AML-193 (cell line): ENCODE measurements around the gene SIRT4.
A peak's percentile ranks its signal among the peaks of the same experiment; 100 is the strongest.

Experiments used
- DNase-seq, 2 experiments: peaks; one replicate each; lab custom pipeline; 2025; lab: John Stamatoyannopoulos, UW

The SIRT4 gene

GRCh38 chr12:120278137-120279069, 23.7 kb upstream of the SIRT4 start:
- DNase-seq: no peak

DNA sequence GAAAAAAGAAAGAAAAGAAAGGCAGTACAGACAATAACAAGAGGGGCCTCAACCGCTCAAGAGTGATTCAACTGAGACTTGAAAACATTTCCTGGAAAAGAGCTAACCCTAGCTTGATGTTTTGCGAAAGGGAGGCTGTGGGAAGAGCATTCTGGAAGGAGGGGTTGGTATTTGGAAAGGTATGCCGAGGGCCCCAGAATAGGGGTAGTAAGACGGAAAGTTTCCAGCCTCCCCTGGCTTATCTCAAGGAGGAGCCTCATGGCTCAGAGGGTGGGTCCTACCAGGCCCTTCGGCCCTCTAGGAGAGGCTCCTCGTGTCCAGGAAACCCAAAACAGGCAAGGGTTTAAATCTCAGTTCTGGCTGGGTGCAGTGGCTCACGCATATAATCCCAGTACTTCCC, 18.8 kb upstream of the SIRT4 start:
- DNase-seq: no peak

DNA sequence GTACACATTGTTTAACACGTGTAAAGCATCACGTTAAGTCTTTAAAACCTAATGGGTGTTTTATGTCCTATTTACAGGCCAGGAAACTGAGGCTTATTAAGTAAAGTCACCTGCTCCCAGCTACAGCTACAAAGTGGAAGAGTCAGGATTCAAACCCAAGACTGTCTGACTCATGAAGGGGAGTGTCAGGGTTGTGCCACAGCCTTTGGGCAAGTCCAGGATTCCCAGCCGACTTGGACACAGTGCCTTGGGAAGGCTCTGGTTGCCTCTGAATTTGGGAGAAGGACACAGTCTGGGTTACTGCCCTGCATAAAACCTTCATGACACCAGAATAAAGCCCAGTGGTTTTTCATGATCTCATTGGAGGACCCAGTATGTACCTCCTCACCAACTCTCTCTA, 17.7 kb upstream of the SIRT4 start:
- no peak for DNase-seq

DNA sequence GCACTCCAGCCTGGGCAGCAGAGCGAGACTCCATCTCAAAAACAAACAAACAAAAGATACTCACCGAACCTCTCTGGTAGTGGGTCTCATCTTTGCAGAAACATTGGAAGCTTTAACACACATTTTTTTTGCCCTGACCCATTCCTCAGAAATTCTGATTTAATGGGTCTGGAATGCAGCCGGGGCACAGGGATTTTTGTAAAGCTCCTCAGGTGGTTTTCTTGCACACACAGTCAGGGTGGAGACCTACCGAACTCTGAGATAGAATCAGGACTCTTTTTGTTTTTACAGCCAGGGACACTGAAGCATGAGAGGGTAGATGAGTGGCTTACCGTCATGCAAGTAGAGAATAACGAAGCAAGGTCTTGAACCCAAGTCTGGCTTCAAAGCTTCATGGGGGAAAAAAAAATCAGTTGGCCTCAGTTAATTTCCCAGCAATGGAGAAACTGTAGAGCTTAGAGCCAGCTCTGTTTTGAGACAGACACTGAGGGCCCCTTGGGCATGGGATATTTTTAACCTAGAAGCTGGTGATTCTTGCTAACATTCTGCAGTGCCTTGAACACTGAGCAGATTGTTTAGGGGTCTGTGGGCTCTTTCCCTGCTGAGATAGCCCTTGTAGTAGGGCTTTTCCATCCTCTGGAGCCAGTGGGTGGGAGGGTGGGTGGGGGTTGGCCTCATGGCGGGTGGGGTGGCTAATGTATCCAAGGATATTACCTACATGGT, 15.2 kb upstream of the SIRT4 start:
- no peak for DNase-seq

- DNase-seq: no peak
These were observed 14.6 kb upstream of the SIRT4 start for GRCh38 chr12:120287491-120287890.

- DNase-seq: no peak
These were observed 11.4 kb upstream of the SIRT4 start for GRCh38 chr12:120290609-120291305.

- no peak for DNase-seq
These were observed 9.8 kb upstream of the SIRT4 start for GRCh38 chr12:120292411-120292660.

GRCh38 chr12:120292661-120293531, 9.2 kb upstream of the SIRT4 start, which contains the start of gene RNU4-1:
RNU4-1 (minus strand) TSS chr12:120293237.
- peak; percentile 82 to 86 for DNase-seq

DNA sequence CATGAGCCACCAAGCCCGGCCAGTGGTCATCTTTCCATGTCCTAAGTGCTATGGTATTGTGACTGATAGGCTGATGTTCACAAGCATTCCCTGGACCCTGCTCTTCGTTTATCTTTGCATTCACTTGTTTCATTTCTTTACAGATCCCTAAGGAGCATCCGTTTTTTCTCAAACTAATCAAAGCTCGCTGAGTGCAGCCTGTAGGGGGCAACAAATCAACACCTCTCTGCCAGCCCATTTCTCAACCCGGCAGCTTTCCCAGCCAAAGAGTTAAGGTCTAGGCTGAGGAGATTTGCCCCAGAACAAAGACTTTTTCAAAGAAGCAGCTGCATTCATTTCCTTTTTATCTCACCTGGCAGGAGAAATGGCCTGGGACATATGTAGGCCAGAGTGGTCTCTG, 12.1 kb downstream of the SIRT4 start:
- no peak for DNase-seq

DNA sequence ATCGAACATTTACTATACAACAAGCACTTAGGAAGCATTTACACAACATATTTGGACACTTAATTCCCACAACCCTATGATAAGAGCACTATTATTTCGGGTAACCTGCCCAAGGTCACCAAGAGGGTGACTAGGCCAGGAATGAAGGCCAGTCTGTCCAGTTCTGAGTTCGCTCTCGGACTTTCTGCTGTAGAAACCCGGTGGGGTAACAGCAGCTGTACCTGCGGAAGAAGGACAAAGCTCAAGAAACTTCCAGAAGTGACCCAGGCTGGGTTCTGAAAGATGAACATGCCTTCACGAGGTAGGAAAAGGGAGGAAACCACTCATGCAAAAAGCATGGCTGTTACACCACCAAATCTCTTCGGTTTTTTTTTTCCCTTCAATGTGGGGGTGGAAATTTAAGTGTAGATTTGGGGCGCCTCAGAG, 14.7 kb downstream of the SIRT4 start:
- DNase-seq: no peak

GRCh38 chr12:120317224-120318105, 15.3 kb downstream of the SIRT4 start:
- peak; percentile 98 to 99 for DNase-seq

- no peak for DNase-seq
These were observed 19.5 kb downstream of the SIRT4 start for GRCh38 chr12:120321382-120322202.

GRCh38 chr12:120323772-120324171, 21.7 kb downstream of the SIRT4 start:
- DNase-seq: no peak

DNA sequence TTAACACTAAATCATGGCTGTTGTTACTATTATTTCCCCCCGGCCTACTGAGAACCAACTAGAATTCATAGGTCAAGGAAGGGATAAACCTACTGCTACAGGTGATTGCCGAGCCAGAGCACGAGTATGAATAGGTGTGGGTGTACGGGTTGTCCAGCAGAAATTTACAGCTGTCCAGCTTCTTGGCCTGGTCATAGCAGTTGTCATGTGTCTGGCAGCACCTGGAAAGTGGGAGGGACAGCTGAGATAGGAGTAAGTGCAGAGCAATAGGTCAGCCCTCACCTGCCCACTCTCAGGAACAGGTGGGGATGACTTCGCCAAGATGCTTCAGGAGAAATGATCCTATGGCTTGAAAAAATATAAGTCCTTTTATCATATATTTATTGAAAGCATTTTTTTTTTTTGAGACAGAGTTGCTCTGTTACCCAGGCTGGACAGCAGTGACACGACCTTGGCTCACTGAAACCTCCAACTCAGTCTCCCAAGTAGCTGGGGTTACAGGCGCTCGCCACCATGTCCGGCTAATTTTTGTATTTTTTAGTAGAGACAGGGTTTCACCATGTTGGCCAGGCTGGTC, 22.8 kb downstream of the SIRT4 start:
- no peak for DNase-seq

GRCh38 chr12:120327593-120327992, 25.5 kb downstream of the SIRT4 start, which contains the start of gene PLA2G1B:
PLA2G1B (minus strand) TSS chr12:120327779; CDS start chr12:120327753, 26 bp downstream.
- no peak for DNase-seq

GRCh38 chr12:120328228-120328627, 26.1 kb downstream of the SIRT4 start:
- no peak for DNase-seq

DNA sequence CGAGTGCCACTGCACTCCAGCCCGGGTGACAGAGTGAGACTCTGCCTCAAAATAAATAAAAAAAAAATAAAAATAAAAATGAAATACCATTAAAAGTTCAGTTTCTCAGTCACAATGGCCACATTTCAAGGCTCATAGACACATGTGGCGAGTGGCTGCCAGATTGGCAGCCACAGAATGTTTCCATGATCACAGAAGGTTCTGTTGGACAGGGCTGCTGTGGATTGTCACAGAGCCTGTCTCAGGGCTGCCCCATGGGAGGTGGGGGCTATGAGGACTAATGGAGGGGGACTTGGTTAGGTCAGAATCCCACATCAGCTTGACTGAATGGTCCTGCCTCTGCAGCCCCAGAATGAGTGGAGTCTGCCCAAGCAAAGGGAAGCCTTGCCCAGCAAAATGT, 29.3 kb downstream of the SIRT4 start:
- no peak for DNase-seq

GRCh38 chr12:120332041-120332440, 29.9 kb downstream of the SIRT4 start:
- DNase-seq: no peak

DNA sequence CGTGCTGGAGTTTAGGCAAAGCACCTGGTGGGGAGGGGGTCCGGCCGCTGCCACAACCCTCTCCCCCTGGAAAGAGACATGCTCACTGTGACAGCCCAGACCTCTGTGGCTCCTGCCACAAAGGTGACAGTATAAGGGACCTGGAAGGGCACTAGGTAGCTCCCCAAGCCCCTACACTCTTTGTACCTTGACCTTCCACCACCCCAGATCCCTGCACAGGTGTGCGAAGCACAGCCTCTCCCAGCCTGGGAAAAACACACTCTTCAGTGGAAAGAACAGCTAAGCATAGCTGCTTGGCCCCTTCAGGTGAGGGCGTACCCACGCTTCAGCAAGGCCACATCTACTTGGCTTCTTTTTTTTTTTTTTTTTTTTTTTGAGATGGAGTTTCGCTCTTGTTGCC, 30.4 kb downstream of the SIRT4 start:
- no peak for DNase-seq
